Natural killer cell (primary cell): ENCODE measurements around the gene PRRT1. TPM values are rescaled to one million over a fixed set of nuclear protein-coding genes. Genes with fewer than 3 reads are reported as not detected.
A peak's percentile ranks its signal among the peaks of the same experiment; 100 is the strongest.

ENCODE experiments used
- ATAC-seq, 3 donors: fragments of 150-1000 bp in 2 of 3; fragments of 200-7000 bp in 1 of 3; cut with Tn5 transposase; 1 replicate in 1 of 3; 2 replicates in 2 of 3; pipeline ENCODE4 v1.10.0; 2021; ENCODE audit warnings: mild to moderate bottlenecking in 2 of 3, moderate library complexity in 2 of 3
- DNase-seq, 2 donors: peaks; one replicate each; pipeline versions ENCODE4 v3.0.0 to v3.0.0-alpha.2; 2013 to 2021; ENCODE audit warnings: mixed read lengths in 1 of 2
- H3K27ac ChIP-seq: one replicate; pipeline ENCODE4 v1.5.1; 2013; ENCODE audit warnings: mild to moderate bottlenecking, low read length
- H3K27me3 ChIP-seq: one replicate; pipeline ENCODE4 v1.6.1; 2013; ENCODE audit warnings: low read length; ENCODE audit not compliant: control insufficient read depth, insufficient read depth
- H3K36me3 ChIP-seq: one replicate; pipeline ENCODE4 v1.6.1; 2013; ENCODE audit warnings: low read length; ENCODE audit not compliant: control insufficient read depth, insufficient read depth
- H3K4me1 ChIP-seq: one replicate; pipeline ENCODE4 v1.6.1; 2013; ENCODE audit warnings: low read length; ENCODE audit not compliant: control insufficient read depth, insufficient read depth
- H3K4me3 ChIP-seq: one replicate; pipeline ENCODE4 v1.5.1; 2013; ENCODE audit warnings: low read length
- H3K9me3 ChIP-seq: one replicate; pipeline ENCODE4 v1.6.1; 2013; ENCODE audit warnings: low read length; ENCODE audit not compliant: control insufficient read depth, insufficient read depth
- H3K27ac Mint-ChIP-seq, 2 donors: one replicate each; pipeline ENCODE4 v1.8.0; 2022; ENCODE audit warnings: mild to moderate bottlenecking in 2 of 2, mixed read lengths in 2 of 2, moderate library complexity in 1 of 2
- H3K27me3 Mint-ChIP-seq, 2 donors: one replicate each; pipeline ENCODE4 v1.8.0; 2022; ENCODE audit warnings: low read depth in 2 of 2, mixed read lengths in 2 of 2
- H3K36me3 Mint-ChIP-seq: one replicate; pipeline ENCODE4 v1.8.0; 2022; ENCODE audit warnings: mixed read lengths
- H3K4me1 Mint-ChIP-seq, 2 donors: one replicate each; pipeline ENCODE4 v1.8.0; 2022; ENCODE audit warnings: mixed read lengths in 2 of 2
- H3K4me3 Mint-ChIP-seq: one replicate; pipeline ENCODE4 v1.8.0; 2022; ENCODE audit warnings: mild to moderate bottlenecking, moderate library complexity, mixed read lengths
- H3K9me3 Mint-ChIP-seq, 2 donors: one replicate each; pipeline ENCODE4 v1.8.0; 2022; ENCODE audit warnings: mixed read lengths in 2 of 2
- CTCF ChIP-seq: fragments of 200-600 bp; IDR thresholded peaks from one replicate; pipeline ENCODE4 v1.8.0; 2022; ENCODE audit warnings: antibody characterized with exemption
- WGBS: methylation state at CpG from one replicate; pipeline ENCODE4 v1.1.7; 2013; ENCODE audit warnings: missing lambda C conversion rate; ENCODE audit not compliant: insufficient coverage; 5-methylcytosine and 5-hydroxymethylcytosine counted together
- intact Hi-C: fragments of 100-400 bp; cut with micrococcal nuclease; formaldehyde crosslinking; loops from one replicate; pipeline ENCODE4 v1.14.2; 2022
- total RNA-seq, 4 donors: library from RNA; stranded (reverse); fragments of 120-200 nt in 1 of 4; gene quantifications; one replicate each; pipeline versions ENCODE4 v1.2.3 to v1.2.4, GENCODE V29; 2013 to 2022

Gene PRRT1
- total RNA-seq, 3 donors from 2014 or later (not counting 1 experiment from before 2014, with no cell fraction given) = 0.38 to 0.63 (median 0.54) TPM

- Mint-ChIP-seq H3K4me1 (peaks cover 51 to 60% of the 10 kb centered on the region in 2 donors), H3K27me3 (no peaks in the 10 kb centered on the region), H3K27ac (peak overlapping the region; percentile 93 to 98), H3K36me3 (peaks cover 7% of the 10 kb centered on the region), H3K9me3 (no peaks in the 10 kb centered on the region), H3K4me3 (peak overlapping the region; percentile 94)
- peaks cover 37% of the 10 kb centered on the region for H3K4me1 ChIP-seq
- 79% methylated on average over 7 of the region's 8 CpGs for WGBS
- no peaks in the 10 kb centered on the region for H3K27me3 ChIP-seq
- DNase-seq (no peak), ATAC-seq (no peak)
- H3K27ac ChIP-seq = no peak overlapping the region
- H3K4me3 ChIP-seq = no peak overlapping the region
- intact Hi-C loops = no loop called here
- H3K36me3 ChIP-seq = peaks cover 22% of the 10 kb centered on the region
- H3K9me3 ChIP-seq = no peaks in the 10 kb centered on the region
- TF ChIP-seq CTCF = no peak
These were observed 24.9 kb downstream of the PRRT1 start for GRCh38 chr6:32126880-32127279.

GRCh38 chr6:32123681-32124080, 28.1 kb downstream of the PRRT1 start:
- H3K4me3 ChIP-seq = no peak overlapping the region
- H3K9me3 Mint-ChIP-seq = no peaks in the 10 kb centered on the region
- H3K27ac ChIP-seq = no peak overlapping the region
- H3K9me3 ChIP-seq = no peaks in the 10 kb centered on the region
- peaks cover 42% of the 10 kb centered on the region for H3K36me3 ChIP-seq
- no peak for TF ChIP-seq CTCF
- ATAC-seq (no peak), DNase-seq (no peak)
- H3K4me1 Mint-ChIP-seq = peaks cover 33 to 56% of the 10 kb centered on the region in 2 donors
- H3K27me3 ChIP-seq = no peaks in the 10 kb centered on the region
- H3K36me3 Mint-ChIP-seq = peaks cover 7% of the 10 kb centered on the region
- peaks cover 18% of the 10 kb centered on the region for H3K4me1 ChIP-seq
- no peak overlapping the region for H3K4me3 Mint-ChIP-seq
- intact Hi-C loops = no loop called here
- H3K27ac Mint-ChIP-seq = no peak overlapping the region
- no peaks in the 10 kb centered on the region for H3K27me3 Mint-ChIP-seq
- 97% methylated on average over 4 of the region's 4 CpGs for WGBS

- no peak for ATAC-seq
- intact Hi-C loops = no loop called here
These were observed 31.1 kb downstream of the PRRT1 start for GRCh38 chr6:32120573-32121059.

More at GRCh38 chr6:32120573-32121059, 31.1 kb downstream of the PRRT1 start:
- Histone ChIP-seq H3K4me1 (no peaks in the 10 kb centered on the region), H3K27ac (no peak overlapping the region), H3K4me3 (no peak overlapping the region), H3K27me3 (no peaks in the 10 kb centered on the region), H3K9me3 (no peaks in the 10 kb centered on the region), H3K36me3 (peaks cover 67% of the 10 kb centered on the region)
- Mint-ChIP-seq H3K4me3 (no peak overlapping the region), H3K9me3 (no peaks in the 10 kb centered on the region), H3K27me3 (no peaks in the 10 kb centered on the region), H3K4me1 (peaks cover 9 to 29% of the 10 kb centered on the region in 2 donors), H3K36me3 (peaks cover under 1% of the 10 kb centered on the region), H3K27ac (no peak overlapping the region)
- no peak for DNase-seq
- WGBS = 98% methylated on average over 12 of the region's 12 CpGs
- no peak for TF ChIP-seq CTCF
